Breast epithelium (tissue), 4 donors: ENCODE data around the gene GSX1. TPM values are rescaled to one million over a fixed set of nuclear protein-coding genes. Genes with fewer than 3 reads are reported as not detected.
A peak's percentile ranks its signal among the peaks of the same experiment; 100 is the strongest.
"Not testable (repeated sequence)": the region's sequence is repeated elsewhere in the genome, so short reads cannot be mapped to it uniquely, and the experiment has no call there.

Experiments used
- DNase-seq, 2 donors: peaks; one replicate each; pipeline ENCODE4 v3.0.0-alpha.2; 2019; ENCODE audit warnings: low spot score in 2 of 2
- H3K27ac ChIP-seq, 2 donors: fragments of 200-600 bp; sonication (generic) in 1 of 2; one replicate each; pipeline ENCODE4 v1.5.1; 2016 to 2019; ENCODE audit warnings: mild to moderate bottlenecking in 1 of 2
- H3K27me3 ChIP-seq, 2 donors: fragments of 200-600 bp; sonication (generic) in 1 of 2; one replicate each; pipeline versions ENCODE4 v1.5.1 to v1.6.0; 2017 to 2019; ENCODE audit warnings: control low read depth in 1 of 2, mild to moderate bottlenecking in 1 of 2
- H3K36me3 ChIP-seq: fragments of 200-600 bp; one replicate; pipeline ENCODE4 v1.5.1; 2019
- H3K4me1 ChIP-seq, 2 donors: fragments of 200-600 bp; sonication (generic); one replicate each; pipeline ENCODE4 v1.5.1; 2016 to 2019; ENCODE audit warnings: control low read depth in 1 of 2
- H3K4me3 ChIP-seq, 3 donors: fragments of 200-600 bp; sonication (generic); 1 replicate in 2 of 3; 2 replicates in 1 of 3; pipeline ENCODE4 v1.5.1; 2016 to 2019; ENCODE audit warnings: mild to moderate bottlenecking in 3 of 3, moderate library complexity in 2 of 3
- H3K9me3 ChIP-seq, 2 donors: fragments of 200-600 bp; sonication (generic) in 1 of 2; one replicate each; pipeline ENCODE4 v1.5.1; 2016 to 2019; ENCODE audit warnings: control low read depth in 1 of 2
- POLR2A ChIP-seq: fragments of 450-650 bp; IDR thresholded peaks from one replicate; pipeline ENCODE4 v1.6.1; 2016; ENCODE audit warnings: antibody characterized with exemption, mild to moderate bottlenecking, moderate library complexity
- POLR2AphosphoS5 ChIP-seq, 3 donors: sonication (generic); formaldehyde crosslinking; IDR thresholded peaks; one replicate each; pipeline ENCODE4 v1.6.1; 2017; ENCODE audit warnings: antibody characterized with exemption in 3 of 3
- intact Hi-C: fragments of 100-400 bp; cut with DNase I; formaldehyde crosslinking; loops from one replicate; pipeline ENCODE4 v1.15.1; 2023; ENCODE audit warnings: low total_unique reads
- total RNA-seq, 3 donors: library from RNA; depleted of rRNA; stranded (reverse); fragments of >200 nt; gene quantifications; one replicate each; pipeline ENCODE4 v1.1.0, GENCODE V29; 2016
- TF ChIP-seq, protein P1 (sequence below), 3 donors: fragments of 450-650 bp; IDR thresholded peaks; one replicate each; pipeline ENCODE4 v1.5.1; 2016 to 2017; ENCODE audit warnings: antibody characterized with exemption in 3 of 3, mild to moderate bottlenecking in 3 of 3, moderate library complexity in 3 of 3

Gene GSX1
- not detected for total RNA-seq

DNA sequence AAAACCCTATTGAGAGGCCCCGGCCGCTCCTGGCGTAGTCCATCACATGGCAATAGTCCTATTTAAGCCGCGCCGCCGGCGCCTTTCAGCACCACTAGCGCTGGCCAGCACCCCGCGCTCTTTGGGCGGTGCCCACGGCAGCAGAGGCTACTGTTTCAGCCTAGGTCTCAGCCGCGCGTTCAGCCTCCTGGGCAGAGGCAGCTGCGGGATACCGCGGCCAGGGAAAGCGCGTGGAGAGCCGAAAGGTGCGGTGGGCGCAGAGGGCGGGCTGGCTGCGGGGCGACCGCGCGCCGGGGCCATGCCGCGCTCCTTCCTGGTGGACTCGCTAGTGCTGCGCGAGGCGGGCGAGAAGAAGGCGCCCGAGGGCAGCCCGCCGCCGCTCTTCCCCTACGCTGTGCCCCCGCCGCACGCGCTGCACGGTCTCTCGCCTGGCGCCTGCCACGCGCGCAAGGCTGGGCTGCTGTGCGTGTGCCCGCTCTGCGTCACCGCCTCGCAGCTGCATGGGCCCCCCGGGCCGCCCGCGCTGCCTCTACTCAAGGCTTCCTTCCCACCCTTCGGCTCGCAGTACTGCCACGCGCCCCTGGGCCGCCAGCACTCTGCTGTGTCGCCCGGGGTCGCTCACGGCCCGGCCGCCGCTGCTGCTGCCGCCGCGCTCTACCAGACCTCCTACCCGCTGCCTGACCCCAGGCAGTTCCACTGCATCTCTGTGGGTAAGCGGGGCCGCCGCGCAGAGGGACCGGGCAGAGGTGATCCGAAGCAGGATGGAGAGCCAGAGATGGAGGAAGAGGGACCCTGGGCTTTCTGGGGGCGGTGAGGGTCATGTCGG, at the start of gene GSX1:
TSS of gene GSX1 (plus strand) at position 91 of the 826 bp plus-strand sequence. CDS start at position 299, 208 bp downstream.
- Histone ChIP-seq H3K27me3 (peaks cover 19 to 96% of the 10 kb centered on the region in 2 donors), H3K4me3 (peak within 1 kb of the TSS; percentile 21 to 65 (median 42)), H3K4me1 (peaks cover 0 to 12% of the 10 kb centered on the region in 2 donors), H3K9me3 (no peaks in the 10 kb centered on the region), H3K27ac (no peak within 1 kb of the TSS), H3K36me3 (no peaks in the 10 kb centered on the region)
- intact Hi-C loops, result no loop called here
- no peak for TF ChIP-seq POLR2AphosphoS5 (IDR thresholded peaks at IDR 0.05)
- TF ChIP-seq, protein P1, sequence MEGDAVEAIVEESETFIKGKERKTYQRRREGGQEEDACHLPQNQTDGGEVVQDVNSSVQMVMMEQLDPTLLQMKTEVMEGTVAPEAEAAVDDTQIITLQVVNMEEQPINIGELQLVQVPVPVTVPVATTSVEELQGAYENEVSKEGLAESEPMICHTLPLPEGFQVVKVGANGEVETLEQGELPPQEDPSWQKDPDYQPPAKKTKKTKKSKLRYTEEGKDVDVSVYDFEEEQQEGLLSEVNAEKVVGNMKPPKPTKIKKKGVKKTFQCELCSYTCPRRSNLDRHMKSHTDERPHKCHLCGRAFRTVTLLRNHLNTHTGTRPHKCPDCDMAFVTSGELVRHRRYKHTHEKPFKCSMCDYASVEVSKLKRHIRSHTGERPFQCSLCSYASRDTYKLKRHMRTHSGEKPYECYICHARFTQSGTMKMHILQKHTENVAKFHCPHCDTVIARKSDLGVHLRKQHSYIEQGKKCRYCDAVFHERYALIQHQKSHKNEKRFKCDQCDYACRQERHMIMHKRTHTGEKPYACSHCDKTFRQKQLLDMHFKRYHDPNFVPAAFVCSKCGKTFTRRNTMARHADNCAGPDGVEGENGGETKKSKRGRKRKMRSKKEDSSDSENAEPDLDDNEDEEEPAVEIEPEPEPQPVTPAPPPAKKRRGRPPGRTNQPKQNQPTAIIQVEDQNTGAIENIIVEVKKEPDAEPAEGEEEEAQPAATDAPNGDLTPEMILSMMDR (IDR thresholded peaks at IDR 0.05), result no peak
- DNase-seq, result peak in 1 of 2 donors; percentile 18

DNA sequence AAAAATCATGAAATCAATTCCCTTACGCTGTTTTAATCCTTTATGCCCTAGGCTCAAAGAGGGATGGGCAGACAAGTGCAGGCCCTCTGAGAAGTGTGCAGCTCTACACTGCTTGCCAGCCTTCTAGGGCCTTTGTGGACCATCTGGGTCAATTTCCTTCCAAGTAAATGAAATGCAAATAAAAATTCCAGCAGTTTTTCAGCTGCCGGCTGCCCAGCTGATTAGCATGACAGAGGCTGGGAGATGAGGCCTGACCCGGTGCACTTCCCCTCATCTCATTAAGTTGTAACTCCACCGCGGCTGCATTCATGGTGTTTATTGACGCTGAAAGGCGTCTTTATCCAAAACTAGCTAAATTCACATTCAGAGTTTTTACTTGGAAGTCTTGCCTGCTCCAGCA, 47.5 kb upstream of the GSX1 start:
- Histone ChIP-seq H3K27ac (no peak overlapping the region), H3K27me3 (no peaks in the 10 kb centered on the region), H3K36me3 (no peaks in the 10 kb centered on the region), H3K4me1 (no peaks in the 10 kb centered on the region), H3K9me3 (no peaks in the 10 kb centered on the region), H3K4me3 (no peak overlapping the region)
- TF ChIP-seq, protein P1 (IDR thresholded peaks at IDR 0.05), result no peak
- TF ChIP-seq POLR2A, result no peak
- no peak for TF ChIP-seq POLR2AphosphoS5 (IDR thresholded peaks at IDR 0.05)
- no peak for DNase-seq
- intact Hi-C loops, result no loop called here

DNA sequence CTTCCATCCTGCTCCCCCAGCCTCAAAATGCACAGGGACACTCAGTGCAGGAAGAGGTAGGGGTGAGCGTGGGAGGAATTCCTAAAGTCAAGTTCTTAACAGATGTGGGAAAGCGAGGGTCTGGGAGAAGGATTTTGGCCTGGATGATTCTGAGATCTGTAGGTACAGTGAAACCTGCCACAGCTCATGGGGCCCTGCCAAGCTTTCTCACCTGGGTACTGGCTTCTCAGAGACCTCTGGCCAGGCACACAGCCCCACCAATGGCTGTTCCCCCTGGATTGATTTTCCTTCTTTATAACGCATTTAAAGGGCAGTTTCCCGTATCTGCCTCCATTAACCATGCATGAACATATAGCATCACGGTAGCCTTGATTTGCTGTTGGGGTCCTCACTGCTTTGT, 47.0 kb upstream of the GSX1 start:
- H3K4me1 ChIP-seq, result no peaks in the 10 kb centered on the region
- H3K27me3 ChIP-seq, result no peaks in the 10 kb centered on the region
- no peaks in the 10 kb centered on the region for H3K36me3 ChIP-seq
- no peaks in the 10 kb centered on the region for H3K9me3 ChIP-seq
- TF ChIP-seq, protein P1 (IDR thresholded peaks at IDR 0.05), result no peak
- TF ChIP-seq POLR2AphosphoS5 (IDR thresholded peaks at IDR 0.05), result no peak
- no peak for TF ChIP-seq POLR2A
- no peak overlapping the region for H3K4me3 ChIP-seq
- intact Hi-C loops, result no loop called here
- no peak overlapping the region for H3K27ac ChIP-seq
- no peak for DNase-seq

DNA sequence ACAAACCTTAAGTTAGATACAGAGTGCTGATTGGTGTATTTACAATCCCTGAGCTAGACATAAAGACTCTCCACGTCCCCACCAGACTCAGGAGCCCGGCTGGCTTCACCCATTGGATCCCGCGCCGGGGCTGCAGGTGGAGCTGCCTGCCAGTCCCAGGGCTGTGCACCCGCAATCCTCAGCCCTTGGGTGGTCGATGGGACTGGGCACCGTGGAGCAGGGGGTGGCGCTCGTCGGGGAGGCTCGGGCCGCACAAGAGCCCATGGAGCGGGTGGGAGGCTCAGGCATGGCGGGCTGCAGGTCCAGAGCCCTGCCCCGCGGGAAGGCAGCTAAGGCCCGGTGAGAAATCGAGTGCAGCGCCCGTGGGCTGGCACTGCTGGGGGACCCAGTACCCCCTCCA, 44.1 kb upstream of the GSX1 start:
- intact Hi-C loops, H3K4me3 ChIP-seq, H3K9me3 ChIP-seq, H3K27ac ChIP-seq, H3K27me3 ChIP-seq, H3K4me1 ChIP-seq, DNase-seq, H3K36me3 ChIP-seq: not testable (repeated sequence)

DNA sequence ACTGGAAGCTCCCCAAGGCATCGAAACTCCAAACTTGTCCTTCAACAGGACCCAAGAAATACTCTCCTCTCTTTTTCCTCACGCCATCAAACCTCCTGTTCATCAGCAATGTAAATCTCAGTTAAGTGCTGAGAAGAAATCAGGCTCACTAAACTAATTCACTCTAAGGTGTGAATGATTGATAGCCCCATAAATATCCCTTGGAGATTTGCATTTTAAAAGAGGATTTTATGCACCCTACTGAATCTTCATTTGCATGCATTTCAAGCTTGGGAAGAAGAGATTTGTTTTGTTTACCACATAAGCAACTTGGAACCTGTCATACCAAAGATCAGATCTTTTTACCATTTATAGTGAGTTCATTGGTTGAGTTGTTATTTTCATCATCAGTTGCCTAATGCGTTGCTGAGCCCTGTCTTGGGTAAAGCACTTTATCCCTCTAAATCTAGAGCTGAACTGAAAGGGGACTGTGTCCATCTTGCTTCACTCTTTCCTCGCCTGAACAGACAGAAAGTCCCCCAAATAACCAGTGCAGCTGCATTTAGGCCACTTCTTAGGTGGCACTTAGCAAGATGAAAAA, 40.2 kb upstream of the GSX1 start:
- no peaks in the 10 kb centered on the region for H3K36me3 ChIP-seq
- intact Hi-C loops, result no loop called here
- H3K9me3 ChIP-seq, result peaks cover 5 to 9% of the 10 kb centered on the region in 2 donors
- H3K4me3 ChIP-seq, result no peak overlapping the region
- DNase-seq, result no peak
- no peaks in the 10 kb centered on the region for H3K4me1 ChIP-seq
- TF ChIP-seq, protein P1 (IDR thresholded peaks at IDR 0.05), result no peak
- TF ChIP-seq POLR2AphosphoS5 (IDR thresholded peaks at IDR 0.05), result no peak
- TF ChIP-seq POLR2A, result no peak
- peaks cover 0 to 3% of the 10 kb centered on the region in 2 donors for H3K27me3 ChIP-seq
- no peak overlapping the region for H3K27ac ChIP-seq
